Transverse colon (tissue), 4 donors: Measurements from ENCODE around the gene LILRA6. TPM values are rescaled to one million over a fixed set of nuclear protein-coding genes. Genes with fewer than 3 reads are reported as not detected.
"Not testable (repeated sequence)": the region's sequence is repeated elsewhere in the genome, so short reads cannot be mapped to it uniquely, and the experiment has no call there.

Source experiments
- DNase-seq: peaks from one replicate; pipeline ENCODE4 v3.0.0-alpha.2; 2019
- H3K27ac ChIP-seq, 4 donors: fragments of 200-600 bp; sonication (generic); 2 replicates each; pipeline ENCODE4 v1.5.1; 2016 to 2018; ENCODE audit warnings: inconsistent platforms in 4 of 4
- H3K27me3 ChIP-seq: fragments of 200-600 bp; sonication (generic); 2 replicates; pipeline ENCODE4 v1.5.1; 2017; ENCODE audit warnings: inconsistent platforms
- H3K36me3 ChIP-seq, 4 donors: fragments of 200-600 bp; sonication (generic); 2 replicates each; pipeline ENCODE4 v1.5.1; 2017 to 2019; ENCODE audit warnings: inconsistent platforms in 4 of 4
- H3K4me1 ChIP-seq, 4 donors: fragments of 200-600 bp; sonication (generic); 2 replicates each; pipeline ENCODE4 v1.5.1; 2017 to 2020; ENCODE audit warnings: inconsistent platforms in 4 of 4
- H3K4me3 ChIP-seq, 4 donors: fragments of 200-600 bp; sonication (generic); 1 replicate in 1 of 4; 2 replicates in 3 of 4; pipeline versions ENCODE4 v1.5.1 to v1.6.1; 2017 to 2019; ENCODE audit warnings: inconsistent platforms in 4 of 4
- H3K9me3 ChIP-seq, 2 donors: fragments of 200-600 bp; sonication (generic); 2 replicates each; pipeline ENCODE4 v1.5.1; 2017 to 2019; ENCODE audit warnings: inconsistent platforms in 2 of 2
- EP300 ChIP-seq: sonication (generic); formaldehyde crosslinking; IDR thresholded peaks from one replicate; pipeline ENCODE4 v1.6.1; 2017; ENCODE audit warnings: antibody characterized with exemption, low read depth
- POLR2A ChIP-seq: fragments of 450-650 bp; IDR thresholded peaks from one replicate; pipeline ENCODE4 v1.6.1; 2016; ENCODE audit warnings: antibody characterized with exemption, mild to moderate bottlenecking, moderate library complexity
- POLR2AphosphoS5 ChIP-seq, 3 donors: sonication (generic); formaldehyde crosslinking; IDR thresholded peaks; one replicate each; pipeline ENCODE4 v1.6.1; 2016; ENCODE audit warnings: antibody characterized with exemption in 3 of 3
- WGBS, 2 donors: methylation state at CpG; one replicate each; pipeline ENCODE4 v1.1.5; 2018; ENCODE audit warnings: low coverage in 1 of 2; 5-methylcytosine and 5-hydroxymethylcytosine counted together
- in situ Hi-C, 4 donors: fragments of 200-750 bp; cut with MboI; loops; one replicate each; pipeline versions ENCODE4 v1.15.0 to v1.15.1; 2017; ENCODE audit warnings: low sequenced_read_pairs in 3 of 4, low pct_ligation_motif_present in 1 of 4, low pct_unique_long_range_greater_than_20kb in 1 of 4
- intact Hi-C: fragments of 100-400 bp; cut with DNase I; formaldehyde crosslinking; loops from one replicate; pipeline ENCODE4 v1.15.1; 2023; ENCODE audit warnings: low total_unique reads
- total RNA-seq, 4 donors: library from RNA; depleted of rRNA; stranded (reverse); fragments of >200 nt; gene quantifications; one replicate each; pipeline ENCODE4 v1.1.0, GENCODE V29; 2016
- TF ChIP-seq, protein P1 (sequence below), 5 experiments: fragments of 200-600 bp in 3 of 5; fragments of 450-650 bp in 2 of 5; sonication (generic) in 3 of 5; IDR thresholded peaks; 1 replicate in 2 of 5; 2 replicates in 3 of 5; pipeline ENCODE4 v1.5.1; 2016 to 2017; ENCODE audit warnings: antibody characterized with exemption in 5 of 5, inconsistent platforms in 3 of 5, mild to moderate bottlenecking in 2 of 5, moderate library complexity in 1 of 5

The LILRA6 gene
- total RNA-seq, 4 donors from 2014 or later, result 0.79 to 1.4 (median 1.1) TPM; not detected in 1

DNA sequence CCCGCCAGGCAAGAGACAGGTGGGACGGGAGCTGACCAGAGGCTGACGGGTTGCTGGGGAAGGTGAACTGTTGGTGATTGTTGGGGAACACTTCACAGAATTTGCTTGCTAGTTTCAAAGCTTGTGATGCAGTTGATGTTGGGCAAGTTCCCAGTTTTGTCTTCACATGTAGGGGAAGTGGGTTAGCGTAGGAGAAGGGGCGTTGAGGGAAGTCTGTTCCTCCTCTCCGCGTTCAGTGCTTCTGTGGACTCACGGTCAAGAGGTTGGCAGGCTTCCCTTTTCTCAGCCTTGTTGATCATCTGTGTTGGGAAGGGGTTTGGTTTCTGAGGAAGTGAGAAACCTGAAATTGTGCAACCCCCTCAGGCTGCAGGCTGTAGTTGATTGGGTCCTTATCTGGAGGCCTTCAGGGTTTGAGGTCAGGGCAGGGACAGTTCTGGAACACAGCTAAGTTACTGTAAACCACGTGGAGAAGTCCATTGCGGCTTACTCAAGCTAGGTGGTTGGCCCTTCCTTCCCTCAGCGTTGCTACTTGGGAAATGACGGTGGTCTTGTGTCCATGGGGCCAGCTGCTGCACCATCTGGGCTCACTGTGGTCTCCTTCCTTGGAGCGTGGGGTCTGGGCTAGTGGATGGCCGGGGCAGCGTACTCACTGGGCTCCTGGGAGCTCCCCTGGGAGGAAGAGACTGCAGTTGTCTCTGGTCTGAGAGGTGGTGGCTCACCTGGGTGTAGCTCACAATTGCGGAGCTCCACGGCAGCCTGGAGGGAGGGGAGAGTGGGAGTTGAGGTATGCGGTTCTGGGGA lies 34.4 kb downstream of the LILRA6 start:
- Histone ChIP-seq H3K36me3 (peaks cover 0 to 44% (median 12%) of the 10 kb centered on the region in 4 donors), H3K9me3 (no peaks in the 10 kb centered on the region), H3K27me3 (no peaks in the 10 kb centered on the region), H3K27ac (peak overlapping the region; percentile 84 to 90 (median 84)), H3K4me3 (no peak overlapping the region), H3K4me1 (peaks cover 34 to 82% (median 58%) of the 10 kb centered on the region in 4 donors)
- intact Hi-C loops, result no loop called here
- 52 to 100% methylated on average over 1 to 15 of the region's 18 CpGs for WGBS, 2 donors
- TF ChIP-seq, protein P1, sequence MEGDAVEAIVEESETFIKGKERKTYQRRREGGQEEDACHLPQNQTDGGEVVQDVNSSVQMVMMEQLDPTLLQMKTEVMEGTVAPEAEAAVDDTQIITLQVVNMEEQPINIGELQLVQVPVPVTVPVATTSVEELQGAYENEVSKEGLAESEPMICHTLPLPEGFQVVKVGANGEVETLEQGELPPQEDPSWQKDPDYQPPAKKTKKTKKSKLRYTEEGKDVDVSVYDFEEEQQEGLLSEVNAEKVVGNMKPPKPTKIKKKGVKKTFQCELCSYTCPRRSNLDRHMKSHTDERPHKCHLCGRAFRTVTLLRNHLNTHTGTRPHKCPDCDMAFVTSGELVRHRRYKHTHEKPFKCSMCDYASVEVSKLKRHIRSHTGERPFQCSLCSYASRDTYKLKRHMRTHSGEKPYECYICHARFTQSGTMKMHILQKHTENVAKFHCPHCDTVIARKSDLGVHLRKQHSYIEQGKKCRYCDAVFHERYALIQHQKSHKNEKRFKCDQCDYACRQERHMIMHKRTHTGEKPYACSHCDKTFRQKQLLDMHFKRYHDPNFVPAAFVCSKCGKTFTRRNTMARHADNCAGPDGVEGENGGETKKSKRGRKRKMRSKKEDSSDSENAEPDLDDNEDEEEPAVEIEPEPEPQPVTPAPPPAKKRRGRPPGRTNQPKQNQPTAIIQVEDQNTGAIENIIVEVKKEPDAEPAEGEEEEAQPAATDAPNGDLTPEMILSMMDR (IDR thresholded peaks at IDR 0.05), result no peak
- TF ChIP-seq POLR2AphosphoS5 (IDR thresholded peaks at IDR 0.05), result peak; percentile 9 to 67 (median 60)
- TF ChIP-seq EP300, result peak; percentile 81
- peak; percentile 44 for TF ChIP-seq POLR2A
- in situ Hi-C loops, result no loop called here
- DNase-seq, result peak; percentile 72

DNA sequence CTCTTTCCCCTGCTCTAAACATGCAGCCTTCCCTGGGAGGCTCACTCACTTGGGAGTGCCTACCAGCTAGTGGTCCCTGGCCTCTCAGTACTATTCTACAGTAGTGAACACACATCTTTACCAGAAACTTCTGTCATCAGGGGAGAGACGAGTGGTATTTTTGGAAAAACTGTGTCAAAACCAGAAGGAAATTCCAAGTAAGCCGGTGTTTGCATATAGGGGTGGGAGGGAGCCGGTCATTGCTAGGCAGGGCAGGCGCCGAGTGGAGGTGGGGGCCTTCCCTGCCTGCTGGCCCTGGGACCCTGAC lies 35.0 kb downstream of the LILRA6 start:
- Histone ChIP-seq H3K36me3 (peaks cover 0 to 50% (median 12%) of the 10 kb centered on the region in 4 donors), H3K4me3 (no peak overlapping the region), H3K27ac (peak overlapping the region; percentile 59 to 90 (median 80)), H3K9me3 (no peaks in the 10 kb centered on the region), H3K27me3 (no peaks in the 10 kb centered on the region), H3K4me1 (peaks cover 40 to 88% (median 64%) of the 10 kb centered on the region in 4 donors)
- intact Hi-C loops (no loop called here), in situ Hi-C loops (no loop called here)
- 47% methylated on average over 5 of the region's 5 CpGs; no CpG with 5 or more reads in 1 of the 2 donors for WGBS, 2 donors
- TF ChIP-seq POLR2AphosphoS5 (IDR thresholded peaks at IDR 0.05), result no peak
- TF ChIP-seq, protein P1 (IDR thresholded peaks at IDR 0.05), result no peak
- DNase-seq, result no peak

GRCh38 chr19:54207193-54207592 lies 35.4 kb downstream of the LILRA6 start:
- Histone ChIP-seq H3K27ac (peak overlapping the region; percentile 59 to 90 (median 80)), H3K4me1 (peaks cover 44 to 92% (median 68%) of the 10 kb centered on the region in 4 donors), H3K36me3 (peaks cover 0 to 54% (median 12%) of the 10 kb centered on the region in 4 donors)
- in situ Hi-C loops, intact Hi-C loops, H3K4me3 ChIP-seq, DNase-seq, H3K27me3 ChIP-seq, H3K9me3 ChIP-seq: not testable (repeated sequence)
- 0 to 61% methylated on average over 2 to 23 of the region's 23 CpGs for WGBS, 2 donors

DNA sequence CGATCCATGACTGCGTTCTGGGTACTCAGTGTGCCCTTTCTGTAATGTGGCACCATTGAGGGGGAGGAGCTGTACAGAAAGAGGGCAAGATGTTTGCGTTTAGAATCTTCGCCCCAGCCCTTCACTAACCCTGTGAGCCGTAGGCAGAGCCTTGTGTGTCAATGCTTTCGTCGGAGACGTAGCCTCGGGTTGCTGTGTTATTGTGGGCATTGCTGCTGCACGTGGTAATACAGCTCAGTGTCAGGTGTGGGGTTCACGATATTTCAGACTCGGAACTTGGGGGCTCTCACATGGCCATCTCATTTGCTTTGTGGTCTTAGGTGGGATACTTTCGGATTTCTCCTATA lies 35.8 kb downstream of the LILRA6 start:
- Histone ChIP-seq H3K9me3 (no peaks in the 10 kb centered on the region), H3K4me1 (peaks cover 48 to 96% (median 72%) of the 10 kb centered on the region in 4 donors), H3K36me3 (peaks cover 0 to 58% (median 12%) of the 10 kb centered on the region in 4 donors), H3K27me3 (no peaks in the 10 kb centered on the region), H3K27ac (peak overlapping the region; percentile 59 to 90 (median 80)), H3K4me3 (no peak overlapping the region)
- in situ Hi-C loops (no loop called here), intact Hi-C loops (no loop called here)
- WGBS, 2 donors, result 66% methylated on average over 13 of the region's 13 CpGs; no CpG with 5 or more reads in 1 of the 2 donors
- no peak for TF ChIP-seq POLR2A
- no peak for TF ChIP-seq EP300
- no peak for TF ChIP-seq POLR2AphosphoS5 (IDR thresholded peaks at IDR 0.05)
- TF ChIP-seq, protein P1 (IDR thresholded peaks at IDR 0.05), result no peak
- no peak for DNase-seq
